GM12891 (cell line): ENCODE measurements around the gene B3GNT4.

ENCODE experiments used
- PAX5 ChIP-seq: IDR thresholded peaks from 2 replicates; pipeline ENCODE4 v1.6.1; 2011; ENCODE audit warnings: low read length, moderate library complexity, mild to moderate bottlenecking; ENCODE audit not compliant: insufficient read depth, severe bottlenecking
- POLR2A ChIP-seq: IDR thresholded peaks from 2 replicates; pipeline ENCODE4 v1.6.1; 2011; ENCODE audit warnings: low read depth, low read length, control low read depth
- POLR2AphosphoS5 ChIP-seq: IDR thresholded peaks from 2 replicates; pipeline ENCODE4 v1.6.1; 2011; ENCODE audit warnings: low read depth, low read length, control low read depth
- POU2F2 ChIP-seq: IDR thresholded peaks from 2 replicates; pipeline ENCODE4 v1.6.1; 2011; ENCODE audit warnings: low read depth, mild to moderate bottlenecking, control low read depth, low read length, moderate library complexity
- SPI1 ChIP-seq: IDR thresholded peaks from 2 replicates; pipeline ENCODE4 v1.6.1; 2011; ENCODE audit warnings: low read depth, low read length, control low read depth
- TAF1 ChIP-seq: IDR thresholded peaks from 2 replicates; pipeline ENCODE4 v1.6.1; 2011; ENCODE audit warnings: low read depth, low read length, control low read depth

GRCh38 chr12:122182887-122183587, 20.5 kb upstream of the B3GNT4 start, which contains the start of gene LRRC43:
- no peak for TF ChIP-seq POLR2A
- TF ChIP-seq POLR2AphosphoS5: no peak
- no peak for TF ChIP-seq POU2F2
- no peak for TF ChIP-seq TAF1
- no peak for TF ChIP-seq SPI1
- no peak for TF ChIP-seq PAX5
